Vagina (tissue), 2 donors: ENCODE results near the gene SLC24A3.

Experiments
- POLR2A ChIP-seq, 2 donors: fragments of 450-650 bp; IDR thresholded peaks; one replicate each; pipeline ENCODE4 v1.6.1; 2017; ENCODE audit warnings: antibody characterized with exemption in 2 of 2, mild to moderate bottlenecking in 2 of 2, moderate library complexity in 2 of 2
- TF ChIP-seq, protein P1 (sequence below), 3 experiments: fragments of 450-650 bp in 2 of 3; fragments of 200-600 bp in 1 of 3; sonication (generic) in 1 of 3; IDR thresholded peaks; one replicate each; pipeline ENCODE4 v1.5.1; 2017 to 2019; ENCODE audit warnings: antibody characterized with exemption in 3 of 3, mild to moderate bottlenecking in 2 of 3, moderate library complexity in 2 of 3

DNA sequence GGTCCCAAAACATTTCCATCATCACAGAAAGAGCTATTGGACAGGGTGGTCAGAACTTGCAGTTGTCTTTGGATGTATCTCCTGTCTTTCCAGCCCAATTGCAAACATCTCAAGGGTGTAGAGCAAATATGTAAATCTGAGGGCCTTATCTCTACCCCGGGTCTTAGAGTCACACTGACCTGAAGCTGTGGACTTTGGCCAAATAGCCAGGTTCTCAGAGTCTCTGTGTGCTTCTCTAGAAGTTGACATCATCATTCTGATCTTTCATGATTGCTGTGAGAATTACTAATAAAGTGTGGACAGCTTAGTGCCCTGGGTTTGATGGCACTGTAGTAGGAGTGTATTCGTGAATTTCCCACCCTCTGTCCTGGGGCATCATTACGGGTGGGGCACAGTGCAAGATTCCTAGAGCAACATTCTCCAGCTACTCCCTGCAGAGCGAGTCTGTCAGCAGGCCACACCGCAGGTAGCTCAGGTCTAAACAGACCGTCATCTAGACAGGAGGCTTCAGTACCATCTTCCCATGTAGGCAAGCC lies 71.1 kb downstream of the SLC24A3 start:
- no peak for TF ChIP-seq POLR2A (IDR thresholded peaks at IDR 0.05)
- TF ChIP-seq, protein P1, sequence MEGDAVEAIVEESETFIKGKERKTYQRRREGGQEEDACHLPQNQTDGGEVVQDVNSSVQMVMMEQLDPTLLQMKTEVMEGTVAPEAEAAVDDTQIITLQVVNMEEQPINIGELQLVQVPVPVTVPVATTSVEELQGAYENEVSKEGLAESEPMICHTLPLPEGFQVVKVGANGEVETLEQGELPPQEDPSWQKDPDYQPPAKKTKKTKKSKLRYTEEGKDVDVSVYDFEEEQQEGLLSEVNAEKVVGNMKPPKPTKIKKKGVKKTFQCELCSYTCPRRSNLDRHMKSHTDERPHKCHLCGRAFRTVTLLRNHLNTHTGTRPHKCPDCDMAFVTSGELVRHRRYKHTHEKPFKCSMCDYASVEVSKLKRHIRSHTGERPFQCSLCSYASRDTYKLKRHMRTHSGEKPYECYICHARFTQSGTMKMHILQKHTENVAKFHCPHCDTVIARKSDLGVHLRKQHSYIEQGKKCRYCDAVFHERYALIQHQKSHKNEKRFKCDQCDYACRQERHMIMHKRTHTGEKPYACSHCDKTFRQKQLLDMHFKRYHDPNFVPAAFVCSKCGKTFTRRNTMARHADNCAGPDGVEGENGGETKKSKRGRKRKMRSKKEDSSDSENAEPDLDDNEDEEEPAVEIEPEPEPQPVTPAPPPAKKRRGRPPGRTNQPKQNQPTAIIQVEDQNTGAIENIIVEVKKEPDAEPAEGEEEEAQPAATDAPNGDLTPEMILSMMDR (IDR thresholded peaks at IDR 0.05): no peak
